Spinal cord (tissue), 10 donors: ENCODE results near the gene PPARG. TPM values are rescaled to one million over a fixed set of nuclear protein-coding genes. Genes with fewer than 3 reads are reported as not detected.
"Not testable (repeated sequence)": the region's sequence is repeated elsewhere in the genome, so short reads cannot be mapped to it uniquely, and the experiment has no call there.

Experiments
- DNase-seq, 6 donors: peaks; one replicate each; pipeline versions ENCODE4 v3.0.0 to v3.0.0-alpha.2; 2013 to 2015; ENCODE audit warnings: low spot score in 6 of 6, low read depth in 4 of 6
- H3K27ac ChIP-seq: one replicate; pipeline ENCODE4 v1.5.1; 2013; ENCODE audit warnings: low read depth, low read length, control low read depth
- H3K27me3 ChIP-seq: one replicate; pipeline ENCODE4 v1.6.1; 2013; ENCODE audit warnings: low read length; ENCODE audit not compliant: control insufficient read depth, insufficient read depth
- H3K36me3 ChIP-seq: one replicate; pipeline ENCODE4 v1.6.1; 2013; ENCODE audit warnings: low read length; ENCODE audit not compliant: control insufficient read depth, insufficient read depth
- H3K4me1 ChIP-seq: one replicate; pipeline ENCODE4 v1.6.1; 2013; ENCODE audit warnings: low read length; ENCODE audit not compliant: control insufficient read depth, insufficient read depth
- H3K4me3 ChIP-seq: one replicate; pipeline ENCODE4 v1.5.1; 2013; ENCODE audit warnings: low read depth, low read length, control low read depth
- H3K9me3 ChIP-seq: one replicate; pipeline ENCODE4 v1.6.1; 2013; ENCODE audit warnings: low read length; ENCODE audit not compliant: control insufficient read depth, insufficient read depth
- WGBS: methylation state at CpG from one replicate; pipeline ENCODE4 v1.1.5; 2013; ENCODE audit warnings: missing lambda C conversion rate; ENCODE audit not compliant: insufficient coverage; 5-methylcytosine and 5-hydroxymethylcytosine counted together
- polyA plus RNA-seq, 2 donors: library from polyadenylated mRNA; unstranded; fragments of 120-200 nt; gene quantifications; one replicate each; pipeline ENCODE4 v1.2.1, GENCODE V29; 2013; ENCODE audit not compliant: insufficient read length in 2 of 2
- total RNA-seq, 2 donors: library from RNA; depleted of rRNA in 1 of 2; stranded (reverse); fragments of 120-200 nt in 1 of 2; fragments of >200 nt in 1 of 2; gene quantifications; one replicate each; pipeline versions ENCODE4 v1.2.3 to v1.2.4, GENCODE V29; 2013 to 2014
- donor health status: healthy.

The PPARG gene
- total and polyA plus RNA-seq, 4 donors = 3.0 to 7.1 (median 3.8) TPM

DNA sequence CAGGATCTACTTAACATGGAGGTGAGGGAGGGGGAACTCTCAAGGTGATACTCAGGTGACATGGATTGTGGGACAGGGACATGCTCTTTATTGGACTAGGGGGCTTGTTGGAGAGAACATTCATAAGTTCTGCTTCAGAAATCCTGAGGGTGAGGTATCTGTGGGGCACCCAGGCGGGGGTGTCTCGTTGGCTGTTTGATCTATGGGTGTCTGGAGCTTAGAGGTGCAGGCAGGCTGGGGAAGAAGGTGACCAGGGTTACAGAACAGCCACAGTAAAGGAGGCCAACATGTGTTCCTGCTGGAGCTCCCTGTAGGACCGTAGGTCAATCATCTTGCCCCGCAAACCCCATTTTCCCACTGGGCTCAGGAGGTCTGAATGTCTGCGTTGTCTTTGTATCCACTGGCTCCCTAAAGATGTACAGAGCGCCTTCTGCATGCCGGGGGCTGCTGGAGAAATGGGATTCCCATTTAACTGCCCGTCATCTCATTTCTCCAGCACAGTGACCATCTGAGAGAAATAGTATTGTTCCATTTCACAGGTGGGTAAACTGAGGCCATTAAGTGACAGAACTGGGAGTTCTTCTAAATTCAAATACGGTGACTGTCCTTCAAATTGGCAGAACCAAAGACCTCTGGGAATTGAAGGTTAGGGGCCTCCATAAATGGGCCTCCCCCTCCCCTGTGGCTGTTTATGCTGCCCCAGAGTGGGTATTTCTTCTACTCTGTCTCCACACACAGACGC, 155.1 kb downstream of the PPARG start:
- H3K27ac ChIP-seq = no peak overlapping the region
- no peaks in the 10 kb centered on the region for H3K36me3 ChIP-seq
- peaks cover 23% of the 10 kb centered on the region for H3K4me1 ChIP-seq
- no peak for DNase-seq
- 93% methylated on average over 6 of the region's 10 CpGs for WGBS
- H3K9me3 ChIP-seq = no peaks in the 10 kb centered on the region
- H3K4me3 ChIP-seq = no peak overlapping the region
- H3K27me3 ChIP-seq = no peaks in the 10 kb centered on the region

DNA sequence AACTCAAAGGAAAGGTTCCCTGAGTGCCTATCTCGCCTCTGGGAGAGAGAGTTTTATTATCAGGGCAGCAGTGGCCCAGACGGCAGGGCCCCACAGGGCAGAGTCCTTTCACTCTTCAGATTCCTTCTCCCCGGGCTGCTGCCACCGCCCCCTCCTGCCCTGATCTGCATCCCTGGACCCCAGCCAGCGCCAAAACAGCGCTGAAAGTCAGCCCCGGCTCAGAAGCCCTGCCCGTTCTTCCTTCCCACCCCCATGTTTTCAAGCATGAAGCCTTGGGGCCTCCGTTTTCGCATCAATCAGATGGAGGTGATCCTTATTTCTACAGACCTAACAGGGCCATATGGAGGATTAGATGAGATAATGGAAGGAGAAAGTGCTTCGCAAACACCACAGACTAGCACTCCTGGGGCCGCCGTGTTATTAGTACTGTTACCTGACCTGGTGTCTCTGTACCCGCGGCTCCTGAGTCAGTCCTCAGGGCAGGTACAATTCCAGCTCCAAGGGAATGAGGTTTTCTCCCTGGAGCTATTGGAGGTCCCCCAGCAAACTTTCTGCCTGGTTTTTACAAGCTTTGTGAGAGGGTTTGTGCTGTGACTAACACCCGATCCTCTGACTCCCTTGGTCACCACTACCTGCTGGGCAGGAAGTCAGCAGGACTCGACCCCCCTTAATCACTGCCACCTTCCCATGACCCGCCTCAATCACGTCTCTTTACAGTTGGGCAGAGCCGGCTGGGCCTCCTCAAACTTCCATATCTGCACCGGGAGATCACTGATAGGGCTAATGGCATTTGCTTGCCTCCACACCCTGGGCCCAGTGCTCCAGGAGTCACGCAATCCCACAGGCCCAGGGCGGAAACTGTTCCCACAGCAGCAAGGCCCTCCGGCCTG, 156.0 kb downstream of the PPARG start:
- peak in 2 of 6 donors; percentile 22 to 27 for DNase-seq
- Histone ChIP-seq H3K9me3 (no peaks in the 10 kb centered on the region), H3K36me3 (no peaks in the 10 kb centered on the region), H3K4me1 (peaks cover 23% of the 10 kb centered on the region), H3K27ac (no peak overlapping the region), H3K27me3 (no peaks in the 10 kb centered on the region), H3K4me3 (no peak overlapping the region)
- 50% methylated on average over 18 of the region's 24 CpGs for WGBS

GRCh38 chr3:12445523-12446240, 156.8 kb downstream of the PPARG start:
- peaks cover 16% of the 10 kb centered on the region for H3K4me1 ChIP-seq
- WGBS = 90% methylated on average over 7 of the region's 8 CpGs
- H3K27me3 ChIP-seq = no peaks in the 10 kb centered on the region
- H3K4me3 ChIP-seq = no peak overlapping the region
- H3K36me3 ChIP-seq = no peaks in the 10 kb centered on the region
- DNase-seq = no peak
- H3K27ac ChIP-seq = no peak overlapping the region
- H3K9me3 ChIP-seq = no peaks in the 10 kb centered on the region

DNA sequence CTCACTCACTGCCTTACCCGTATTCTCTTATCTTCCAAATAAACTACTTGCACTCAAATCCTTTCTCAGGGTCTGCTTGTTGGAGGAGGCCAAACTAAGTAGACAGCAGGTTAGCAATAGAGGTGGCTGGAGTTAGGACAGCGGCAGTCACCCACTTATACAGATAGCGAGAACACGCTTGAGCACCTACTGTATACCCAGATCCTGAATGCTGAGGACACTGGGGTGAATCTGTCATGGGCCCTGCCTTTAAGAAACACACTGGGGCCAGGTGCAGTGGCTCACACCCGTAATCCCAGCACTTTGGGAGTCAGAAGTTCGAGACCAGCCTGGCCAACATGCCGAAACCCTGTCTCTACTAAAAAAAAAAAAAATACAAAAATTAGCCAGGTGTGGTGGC, 157.4 kb downstream of the PPARG start:
- 100% methylated on average over 3 of the region's 7 CpGs for WGBS
- Histone ChIP-seq H3K27me3 (no peaks in the 10 kb centered on the region), H3K36me3 (no peaks in the 10 kb centered on the region), H3K4me1 (peaks cover 10% of the 10 kb centered on the region), H3K4me3 (no peak overlapping the region), H3K27ac (no peak overlapping the region), H3K9me3 (no peaks in the 10 kb centered on the region)
- DNase-seq = no peak

DNA sequence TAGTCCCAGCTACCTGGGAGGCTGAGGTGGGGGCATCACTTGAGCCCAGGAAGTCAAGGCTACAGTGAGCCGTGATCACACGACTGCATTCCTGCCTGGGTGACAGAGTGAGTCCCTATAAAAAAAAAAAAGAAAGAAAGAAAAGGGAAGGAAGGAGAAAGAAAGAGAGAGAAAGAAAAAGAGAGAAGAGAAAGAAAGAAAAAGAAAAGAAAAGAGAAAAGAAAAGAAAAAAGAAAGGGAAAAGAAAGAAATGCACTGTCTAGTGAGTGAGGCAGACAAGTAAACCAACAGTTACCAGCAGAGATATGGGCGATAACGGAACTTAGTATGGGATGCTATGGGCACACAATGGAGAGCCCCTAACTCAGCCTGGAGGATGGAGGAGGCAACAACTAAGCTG, 158.2 kb downstream of the PPARG start:
- Histone ChIP-seq H3K27ac (no peak overlapping the region), H3K9me3 (no peaks in the 10 kb centered on the region), H3K4me3 (no peak overlapping the region), H3K27me3 (no peaks in the 10 kb centered on the region), H3K36me3 (no peaks in the 10 kb centered on the region), H3K4me1 (peaks cover 5% of the 10 kb centered on the region)
- WGBS = 98% methylated on average over 4 of the region's 4 CpGs
- DNase-seq = no peak

DNA sequence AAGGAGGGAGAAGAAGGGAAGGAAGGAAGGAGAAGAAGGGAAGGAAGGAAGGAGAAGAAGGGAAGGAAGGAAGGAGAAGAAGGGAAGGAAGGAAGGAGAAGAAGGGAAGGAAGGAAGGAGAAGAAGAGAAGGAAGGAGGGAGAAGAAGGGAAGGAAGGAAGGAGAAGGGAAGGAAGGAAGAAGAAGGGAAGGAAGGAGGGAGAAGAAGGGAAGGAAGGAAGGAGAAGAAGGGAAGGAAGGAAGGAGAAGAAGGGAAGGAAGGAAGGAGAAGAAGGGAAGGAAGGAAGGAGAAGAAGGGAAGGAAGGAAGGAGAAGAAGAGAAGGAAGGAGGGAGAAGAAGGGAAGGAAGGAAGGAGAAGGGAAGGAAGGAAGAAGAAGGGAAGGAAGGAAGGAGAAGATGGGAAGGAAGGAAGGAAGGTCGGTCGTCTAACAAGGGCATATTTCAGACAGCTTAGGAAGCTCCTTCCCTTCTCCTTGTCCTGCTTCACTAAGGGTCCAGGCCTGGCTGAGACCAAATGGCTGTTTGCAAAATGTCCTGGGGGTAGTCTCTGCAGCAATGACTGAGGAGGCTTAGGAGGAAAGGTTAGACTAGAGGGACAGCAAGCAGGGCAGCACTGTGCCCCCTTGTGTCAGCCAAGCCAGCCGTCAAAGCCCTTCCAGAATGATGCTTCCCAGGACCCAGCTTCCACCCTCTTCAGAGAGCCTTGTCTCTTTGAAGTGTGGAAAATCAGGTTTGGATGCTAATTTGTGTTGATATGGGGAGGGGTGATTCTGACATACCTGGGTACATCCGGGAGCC, 159.7 kb downstream of the PPARG start:
- H3K27ac ChIP-seq, H3K4me1 ChIP-seq, DNase-seq, H3K9me3 ChIP-seq, H3K36me3 ChIP-seq, H3K4me3 ChIP-seq, H3K27me3 ChIP-seq: not testable (repeated sequence)
- WGBS = 89% methylated on average over 3 of the region's 4 CpGs

GRCh38 chr3:12449889-12450682, 161.2 kb downstream of the PPARG start:
- no peaks in the 10 kb centered on the region for H3K36me3 ChIP-seq
- WGBS = 82% methylated on average over 4 of the region's 8 CpGs
- H3K9me3 ChIP-seq = no peaks in the 10 kb centered on the region
- H3K4me3 ChIP-seq = no peak overlapping the region
- DNase-seq = no peak
- H3K27ac ChIP-seq = no peak overlapping the region
- H3K27me3 ChIP-seq = no peaks in the 10 kb centered on the region
- no peaks in the 10 kb centered on the region for H3K4me1 ChIP-seq

GRCh38 chr3:12451481-12451880, 162.6 kb downstream of the PPARG start:
- Histone ChIP-seq H3K4me1 (no peaks in the 10 kb centered on the region), H3K27me3 (no peaks in the 10 kb centered on the region), H3K27ac (no peak overlapping the region), H3K9me3 (no peaks in the 10 kb centered on the region), H3K36me3 (no peaks in the 10 kb centered on the region), H3K4me3 (no peak overlapping the region)
- DNase-seq = no peak
- 94% methylated on average over 5 of the region's 5 CpGs for WGBS
